Heart left ventricle (tissue), 16 donors: Measurements from ENCODE around the gene RUNX1. TPM values are rescaled to one million over a fixed set of nuclear protein-coding genes. Genes with fewer than 3 reads are reported as not detected.

Experiments
- ATAC-seq, 4 donors: fragments of 200-7000 bp; cut with Tn5 transposase; one replicate each; pipeline ENCODE4 v1.9.1; 2020 to 2022; ENCODE audit warnings: moderate library complexity in 4 of 4, mild to moderate bottlenecking in 3 of 4, moderate number of reproducible peaks in 1 of 4
- DNase-seq, 5 donors: peaks; one replicate each; pipeline ENCODE4 v3.0.0-alpha.2; 2020
- H3K27ac ChIP-seq, 12 donors: fragments of 200-600 bp; sonication (generic) in 4 of 12; one replicate each; pipeline versions ENCODE4 v1.5.0 to v1.8.0; 2016 to 2022; ENCODE audit warnings: mild to moderate bottlenecking in 2 of 12
- H3K27me3 ChIP-seq, 9 donors: fragments of 200-600 bp; sonication (generic) in 2 of 9; one replicate each; pipeline versions ENCODE4 v1.5.1 to v1.8.0; 2016 to 2022; ENCODE audit warnings: mild to moderate bottlenecking in 3 of 9
- H3K36me3 ChIP-seq, 9 donors: fragments of 200-600 bp; sonication (generic) in 2 of 9; one replicate each; pipeline versions ENCODE4 v1.5.0 to v1.8.0; 2018 to 2022; ENCODE audit warnings: mild to moderate bottlenecking in 2 of 9
- H3K4me1 ChIP-seq, 12 donors: fragments of 200-600 bp; sonication (generic) in 4 of 12; one replicate each; pipeline versions ENCODE4 v1.5.0 to v1.8.0; 2016 to 2022; ENCODE audit warnings: mild to moderate bottlenecking in 3 of 12
- H3K4me3 ChIP-seq, 12 donors: fragments of 200-600 bp; sonication (generic) in 4 of 12; one replicate each; pipeline versions ENCODE4 v1.5.0 to v1.8.0; 2017 to 2022; ENCODE audit warnings: mild to moderate bottlenecking in 9 of 12, moderate library complexity in 4 of 12
- H3K9me3 ChIP-seq, 12 donors: fragments of 200-600 bp; sonication (generic) in 4 of 12; one replicate each; pipeline versions ENCODE4 v1.5.0 to v1.8.0; 2016 to 2022; ENCODE audit warnings: mild to moderate bottlenecking in 1 of 12
- CTCF ChIP-seq, 12 donors: fragments of 200-600 bp; sonication (generic) in 4 of 12; IDR thresholded peaks; one replicate each; pipeline versions ENCODE4 v1.5.0 to v1.8.0; 2018 to 2022; ENCODE audit warnings: antibody characterized with exemption in 12 of 12, mild to moderate bottlenecking in 5 of 12
- POLR2A ChIP-seq, 2 donors: fragments of 450-650 bp; IDR thresholded peaks; one replicate each; pipeline ENCODE4 v1.6.1; 2017; ENCODE audit warnings: antibody characterized with exemption in 2 of 2, mild to moderate bottlenecking in 2 of 2, moderate library complexity in 2 of 2
- WGBS, 4 donors: extraction: QIAGEN DNeasy Blood & Tissue Kit in 2 of 4; methylation state at CpG; one replicate each; pipeline versions ENCODE4 v1.1.5 to v1.1.7; 2013 to 2018; 5-methylcytosine and 5-hydroxymethylcytosine counted together
- intact Hi-C, 10 donors: fragments of 100-400 bp; cut with DNase I; formaldehyde crosslinking; loops; one replicate each; pipeline versions ENCODE4 v1.11.1 to v1.14.2; 2022
- polyA plus RNA-seq, 2 donors: library from polyadenylated mRNA; stranded (reverse); fragments of 200-250 nt; gene quantifications; one replicate each; pipeline ENCODE4 v1.2.3, GENCODE V29; 2013
- total RNA-seq, 9 donors: library from RNA; depleted of rRNA in 2 of 9; stranded (reverse); fragments of >200 nt in 2 of 9; fragmentation: NEBNext Ultra II Directional in 3 of 9; extraction: Animal tissue kit (Norgen Biotek cat#: 25700) in 3 of 9; gene quantifications; one replicate each; pipeline versions ENCODE4 v1.1.0 to v1.2.4, GENCODE V29; 2016 to 2023
- donor health status: ischemic (EF 13 %, LVEDD 7.1; RV severe dilation, severe dysfunction).
- donor health status: healthy with polysubstance abuse.
- donor health status: DM: no; HTN: yes; CAD: no.
- donor health status: DM: no; HTN: no; CAD: no.
- donor health status: ischemic (EF 25% LVEDD 6.9; RV normal size, moderate dysfunction).
- donor health status: ischemic (EF 25% LVEDD 5.7; RV mildly dilated, moderate dysfunction).
- donor health status: healthy.
- donor health status: DM: yes; HTN: yes; CAD: no.
- donor health status: ischemic (EF 35%, LVEDD 5.7; RV mildly dilated, moderate dysfunction).
- donor health status: nonischemic (EF 11% LVEDD 7.7; RV severe dilation, severe dysfunction).
- donor health status: DM: yes; HTN: yes; CAD: no.
- donor health status: PGD.
- donor health status: ischemic (EF 29% LVEDD 5.4; RV normal size, mild dysfunction).
- donor health status: nonischemic (EF 23%, LVEDD 6.1; RV moderate dilation, normal function).

RUNX1 gene
- total and polyA plus RNA-seq, 11 donors: 0.61 to 54.5 (median 4.1) TPM

GRCh38 chr21:34861258-34861657, 187.8 kb downstream of the RUNX1 start:
- H3K36me3 ChIP-seq: peaks cover 0 to 97% (median 19%) of the 10 kb centered on the region in 9 donors
- intact Hi-C loops: no loop called here
- 87 to 97% (median 89%) methylated on average over 4 of the region's 4 CpGs for WGBS, 4 donors
- peaks cover 0 to 4% (median 0%) of the 10 kb centered on the region in 9 donors for H3K27me3 ChIP-seq
- no peak overlapping the region for H3K4me3 ChIP-seq
- DNase-seq (no peak), ATAC-seq (no peak)
- no peak for TF ChIP-seq POLR2A (IDR thresholded peaks at IDR 0.05)
- TF ChIP-seq CTCF (IDR thresholded peaks at IDR 0.05): no peak
- H3K4me1 ChIP-seq: peaks cover 0 to 39% (median 3%) of the 10 kb centered on the region in 12 donors
- no peaks in the 10 kb centered on the region for H3K9me3 ChIP-seq
- no peak overlapping the region for H3K27ac ChIP-seq

GRCh38 chr21:34859976-34860653, 189.0 kb downstream of the RUNX1 start:
- intact Hi-C loops: no loop called here
- Histone ChIP-seq H3K4me1 (peaks cover 0 to 32% (median 0%) of the 10 kb centered on the region in 12 donors), H3K9me3 (no peaks in the 10 kb centered on the region), H3K27me3 (peaks cover 0 to 4% (median 0%) of the 10 kb centered on the region in 9 donors), H3K36me3 (peaks cover 0 to 98% (median 21%) of the 10 kb centered on the region in 9 donors), H3K4me3 (no peak overlapping the region), H3K27ac (no peak overlapping the region)
- ATAC-seq (no peak), DNase-seq (no peak)
- WGBS, 4 donors: 70 to 75% (median 72%) methylated on average over 5 of the region's 5 CpGs
- TF ChIP-seq CTCF (IDR thresholded peaks at IDR 0.05) (no peak), POLR2A (IDR thresholded peaks at IDR 0.05) (no peak)

GRCh38 chr21:34858559-34858958, 190.5 kb downstream of the RUNX1 start:
- DNase-seq (no peak), ATAC-seq (no peak)
- no peak overlapping the region for H3K27ac ChIP-seq
- peaks cover 0 to 99% (median 21%) of the 10 kb centered on the region in 9 donors for H3K36me3 ChIP-seq
- 55 to 74% (median 62%) methylated on average over 3 of the region's 3 CpGs for WGBS, 4 donors
- no peak overlapping the region for H3K4me3 ChIP-seq
- H3K4me1 ChIP-seq: peaks cover 0 to 19% (median 0%) of the 10 kb centered on the region in 12 donors
- TF ChIP-seq CTCF (IDR thresholded peaks at IDR 0.05): no peak
- no peak for TF ChIP-seq POLR2A (IDR thresholded peaks at IDR 0.05)
- intact Hi-C loops: no loop called here
- H3K9me3 ChIP-seq: no peaks in the 10 kb centered on the region
- peaks cover 0 to 8% (median 0%) of the 10 kb centered on the region in 9 donors for H3K27me3 ChIP-seq

GRCh38 chr21:34857874-34858273, 191.2 kb downstream of the RUNX1 start:
- TF ChIP-seq CTCF (IDR thresholded peaks at IDR 0.05) (no peak), POLR2A (IDR thresholded peaks at IDR 0.05) (no peak)
- no peak overlapping the region for H3K27ac ChIP-seq
- peaks cover 0 to 19% (median 0%) of the 10 kb centered on the region in 12 donors for H3K4me1 ChIP-seq
- WGBS, 4 donors: 54 to 62% (median 61%) methylated on average over 4 of the region's 4 CpGs
- peaks cover 0 to 100% (median 25%) of the 10 kb centered on the region in 9 donors for H3K36me3 ChIP-seq
- DNase-seq: no peak
- ATAC-seq: no peak
- H3K9me3 ChIP-seq: no peaks in the 10 kb centered on the region
- H3K4me3 ChIP-seq: no peak overlapping the region
- peaks cover 0 to 8% (median 0%) of the 10 kb centered on the region in 9 donors for H3K27me3 ChIP-seq
- intact Hi-C loops: no loop called here
